A549 (cell line): ENCODE data around the gene UVSSA. TPM values are rescaled to one million over a fixed set of nuclear protein-coding genes. Genes with fewer than 3 reads are reported as not detected.

ENCODE experiments used
- ATAC-seq, 2 experiments: fragments of 200-7000 bp in 1 of 2; fragments of >200 bp in 1 of 2; cut with Nextera tagmentation in 1 of 2; cut with Tn5 transposase in 1 of 2; 3 replicates each; pipeline versions ENCODE4 v1.8.0 to v1.9.1; 2018 to 2020; ENCODE audit warnings: mild to moderate bottlenecking in 1 of 2, moderate library complexity in 1 of 2
- CTCF ChIA-PET: fragments of 300-600 bp; sonication (Branson Sonifier 250); formaldehyde crosslinking; extraction: SDS; loops from one replicate; lab custom pipeline; 2021; ENCODE audit warnings: antibody characterized with exemption, inconsistent platforms; lab: Yijun Ruan, JAX
- POLR2A ChIA-PET: fragments of 350-600 bp; formaldehyde crosslinking; extraction: SDS; loops from one replicate; lab custom pipeline; 2021; ENCODE audit warnings: antibody characterized with exemption, inconsistent platforms; lab: Yijun Ruan, JAX
- DNase-seq, 2 experiments: peaks; one replicate each; pipeline versions ENCODE4 v3.0.0 to v3.0.0-alpha.2; 2011 to 2016; ENCODE audit warnings: low read depth in 1 of 2, low spot score in 1 of 2
- FAIRE-seq: peaks from 2 replicates; lab custom pipeline; 2011; peaks lifted over from hg19 to GRCh38; lab: Jason Lieb, UNC
- H3K27ac ChIP-seq, 2 experiments: fragments of >200 bp; sonication (Bioruptor Twin); formaldehyde crosslinking; 3 replicates each; pipeline ENCODE4 v1.5.1; 2016 to 2017
- H3K4me1 ChIP-seq: fragments of >200 bp; sonication (Bioruptor Twin); formaldehyde crosslinking; 3 replicates; pipeline ENCODE4 v1.6.1; 2016
- H3K4me2 ChIP-seq: fragments of >200 bp; sonication (Bioruptor Twin); formaldehyde crosslinking; 3 replicates; pipeline ENCODE4 v1.6.1; 2016
- H3K4me3 ChIP-seq: fragments of >200 bp; sonication (Bioruptor Twin); formaldehyde crosslinking; 3 replicates; pipeline ENCODE4 v1.5.1; 2016
- H3K9me3 ChIP-seq: fragments of >200 bp; sonication (Bioruptor Twin); formaldehyde crosslinking; 3 replicates; pipeline ENCODE4 v1.6.1; 2016
- CBX8 ChIP-seq: fragments of 200-600 bp; sonication (generic); IDR thresholded peaks from 2 replicates; pipeline ENCODE4 v1.6.1; 2016
- E2F6 ChIP-seq: IDR thresholded peaks from 2 replicates; pipeline ENCODE4 v1.6.1; 2012; ENCODE audit warnings: low read depth, borderline replicate concordance
- EHF ChIP-seq: fragments of 250-450 bp; sonication (Bioruptor Pico); IDR thresholded peaks from 2 replicates; pipeline ENCODE4 v1.5.0; 2020; ENCODE audit warnings: mild to moderate bottlenecking
- ELK1 ChIP-seq: fragments of 150-350 bp; IDR thresholded peaks from 2 replicates; pipeline ENCODE4 v1.6.1; 2014; ENCODE audit warnings: low read depth, mild to moderate bottlenecking, low read length
- EP300 ChIP-seq, 2 experiments: fragments of >200 bp; sonication (Bioruptor Twin); formaldehyde crosslinking; IDR thresholded peaks; 2 replicates in 1 of 2; 3 replicates in 1 of 2; pipeline ENCODE4 v1.6.1; 2016 to 2017
- FOSL2 ChIP-seq, 2 experiments: fragments of 450-650 bp in 1 of 2; fragments of >200 bp in 1 of 2; sonication (Bioruptor Twin) in 1 of 2; formaldehyde crosslinking; IDR thresholded peaks; 2 replicates each; pipeline versions ENCODE4 v1.5.0 to v1.6.1; 2016 to 2020; ENCODE audit warnings: mild to moderate bottlenecking in 1 of 2, moderate library complexity in 1 of 2
- HEYL ChIP-seq: fragments of 250-450 bp; sonication (Bioruptor Pico); IDR thresholded peaks from 2 replicates; pipeline ENCODE4 v1.8.0; 2021; ENCODE audit warnings: mild to moderate bottlenecking, moderate library complexity
- HOXA7 ChIP-seq: fragments of 250-450 bp; sonication (Bioruptor Pico); IDR thresholded peaks from 2 replicates; pipeline ENCODE4 v1.5.0; 2020; ENCODE audit warnings: mild to moderate bottlenecking, moderate library complexity
- HOXB13 ChIP-seq: fragments of 250-450 bp; sonication (Bioruptor Pico); IDR thresholded peaks from 2 replicates; pipeline ENCODE4 v1.5.0; 2020; ENCODE audit warnings: low read depth, mild to moderate bottlenecking, moderate library complexity
- JUNB ChIP-seq: fragments of >200 bp; sonication (Bioruptor Twin); formaldehyde crosslinking; IDR thresholded peaks from 2 replicates; pipeline ENCODE4 v1.6.1; 2016
- KDM1A ChIP-seq: fragments of 200-600 bp; sonication (generic); IDR thresholded peaks from 2 replicates; pipeline ENCODE4 v1.6.1; 2016; ENCODE audit warnings: low read depth, mild to moderate bottlenecking
- MAFK ChIP-seq: fragments of 450-650 bp; IDR thresholded peaks from 2 replicates; pipeline ENCODE4 v1.6.1; 2014; ENCODE audit not compliant: partially characterized antibody
- MAZ ChIP-seq: fragments of 150-350 bp; IDR thresholded peaks from 2 replicates; pipeline ENCODE4 v1.6.1; 2014; ENCODE audit warnings: antibody characterized with exemption, low read depth, low read length, borderline replicate concordance
- NFE2L2 ChIP-seq: fragments of 150-350 bp; conservative IDR thresholded peaks from 2 replicates; pipeline ENCODE4 v1.6.1; 2014; ENCODE audit warnings: low read length
- NPAS2 ChIP-seq: fragments of 250-450 bp; sonication (Bioruptor Pico); IDR thresholded peaks from 2 replicates; pipeline ENCODE4 v1.8.0; 2022; ENCODE audit warnings: mild to moderate bottlenecking, moderate library complexity, borderline replicate concordance
- POLR2A ChIP-seq: IDR thresholded peaks from 2 replicates; pipeline ENCODE4 v1.6.1; 2012; ENCODE audit warnings: mild to moderate bottlenecking, low read length
- RAD21 ChIP-seq, 2 experiments: fragments of >200 bp in 1 of 2; sonication (Bioruptor Twin) in 1 of 2; formaldehyde crosslinking in 1 of 2; IDR thresholded peaks in 1 of 2; conservative IDR thresholded peaks in 1 of 2; 2 replicates in 1 of 2; 3 replicates in 1 of 2; pipeline ENCODE4 v1.6.1; 2012 to 2018; ENCODE audit warnings: inconsistent platforms in 1 of 2
- RCOR1 ChIP-seq: fragments of 150-350 bp; IDR thresholded peaks from 2 replicates; pipeline ENCODE4 v1.6.1; 2014; ENCODE audit warnings: antibody characterized with exemption, low read length, low read depth
- SMC3 ChIP-seq: fragments of >200 bp; sonication (Bioruptor Twin); formaldehyde crosslinking; IDR thresholded peaks from 3 replicates; pipeline ENCODE4 v1.6.1; 2018; ENCODE audit warnings: inconsistent platforms
- ZFP36 ChIP-seq: fragments of 450-650 bp; IDR thresholded peaks from 2 replicates; pipeline ENCODE4 v1.6.1; 2014; ENCODE audit warnings: borderline replicate concordance; ENCODE audit not compliant: partially characterized antibody
- WGBS: methylation state at CpG from one replicate; pipeline ENCODE4 v1.1.6; 2017; ENCODE audit errors: missing lambda C conversion rate; 5-methylcytosine and 5-hydroxymethylcytosine counted together
- polyA plus RNA-seq, 4 experiments: library from polyadenylated mRNA; depleted of rRNA in 3 of 4; stranded (reverse); fragments of >200 nt; fragmentation: RNase III in 1 of 4; extraction: RNeasy Plus Mini Kit Qiagen cat#74134 plus additional on column Dnase treatment in 1 of 4; gene quantifications; 2 replicates in 3 of 4; 3 replicates in 1 of 4; pipeline ENCODE4 v1.2.3, GENCODE V29; 2011 to 2017

UVSSA gene
- polyA plus RNA-seq, 2 of the 4 experiments (the other 2 are of a cell fraction): 4.5 to 6.9 TPM

GRCh38 chr4:1383728-1384591 is 37.0 kb downstream of the UVSSA start:
- ChIA-PET CTCF (no interaction called here), POLR2A (no interaction called here)
- no peak overlapping the region for H3K4me3 ChIP-seq
- FAIRE-seq: no peak
- ATAC-seq: no peak
- no peak overlapping the region for H3K27ac ChIP-seq
- 92% methylated on average over 19 of the region's 34 CpGs for WGBS
- H3K4me1 ChIP-seq: no peaks in the 10 kb centered on the region
- DNase-seq: no peak
- peaks cover 5% of the 10 kb centered on the region; the same call in 1 of the 3 replicates for H3K9me3 ChIP-seq
- no peak overlapping the region for H3K4me2 ChIP-seq
- TF ChIP-seq ELK1 (no peak), MAZ (no peak), HEYL (CRISPR knock-in tag) (no peak), MAFK (no peak), ZFP36 (no peak), FOSL2 (IDR thresholded peaks at IDR 0.05) (no peak), FOSL2 (CRISPR knock-in tag; IDR thresholded peaks at IDR 0.05) (no peak), HOXA7 (CRISPR knock-in tag) (no peak), RCOR1 (no peak), EP300 (IDR thresholded peaks at IDR 0.05) (no peak), EHF (CRISPR knock-in tag) (no peak), KDM1A (no peak), POLR2A (no peak), NFE2L2 (no peak), SMC3 (no peak), JUNB (no peak), CBX8 (no peak), HOXB13 (CRISPR knock-in tag) (no peak), NPAS2 (CRISPR knock-in tag) (no peak)

DNA sequence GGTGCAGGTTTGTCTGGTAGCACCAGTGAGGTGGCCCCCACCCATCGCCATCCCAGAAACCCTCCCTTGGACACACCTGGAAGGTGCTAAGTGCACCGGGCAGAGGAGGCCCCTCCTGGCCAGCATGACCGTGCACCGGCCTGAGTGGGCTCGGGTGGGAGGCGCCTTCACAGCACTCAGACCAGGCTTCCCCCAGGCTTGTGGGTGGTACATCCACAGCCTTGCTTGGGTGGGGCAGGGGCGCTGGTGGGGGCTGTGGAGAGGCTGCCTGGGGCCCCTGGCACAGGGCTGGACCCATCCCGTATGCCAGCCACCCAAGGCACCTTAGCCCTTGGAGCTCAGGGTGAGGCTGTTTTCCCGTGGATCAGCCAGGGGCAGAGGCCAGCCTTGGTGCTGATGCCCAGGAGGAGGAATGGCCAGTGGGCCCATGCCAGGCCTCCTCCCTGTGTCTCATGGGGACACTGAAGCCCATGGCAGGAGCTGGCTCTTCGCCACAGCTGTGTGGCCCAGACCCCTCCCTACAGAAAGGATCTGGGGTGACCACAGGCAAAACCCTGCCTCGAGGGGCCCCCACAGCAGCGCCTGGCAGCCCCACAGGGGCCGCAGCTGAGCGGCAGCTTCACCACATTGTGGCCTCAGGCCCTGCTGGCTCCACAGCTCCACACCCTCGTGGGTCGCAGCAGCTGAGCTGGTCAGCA is 37.8 kb downstream of the UVSSA start:
- FAIRE-seq (no peak), DNase-seq (no peak), ATAC-seq (no peak)
- 90% methylated on average over 2 of the region's 16 CpGs for WGBS
- Histone ChIP-seq H3K4me1 (no peaks in the 10 kb centered on the region), H3K27ac (no peak overlapping the region), H3K4me2 (no peak overlapping the region), H3K4me3 (no peak overlapping the region)
- ChIA-PET CTCF (no interaction called here), POLR2A (no interaction called here)
- no peak for TF ChIP-seq RCOR1
- no peak for TF ChIP-seq KDM1A
- no peak for TF ChIP-seq E2F6
- TF ChIP-seq RAD21 (conservative IDR thresholded peaks at IDR 0.05 in 1 of 2, IDR thresholded peaks at IDR 0.05 in 1 of 2): no peak
- no peak for TF ChIP-seq ELK1
- TF ChIP-seq HOXA7 (CRISPR knock-in tag): no peak
- TF ChIP-seq, all 56 proteins: peak for 0
- H3K9me3 ChIP-seq: peaks cover 7% of the 10 kb centered on the region; the same call in 1 of the 3 replicates
